Eye (tissue), 1 donor: ENCODE results near the gene CDH8.
"Not testable (repeated sequence)": the region's sequence is repeated elsewhere in the genome, so short reads cannot be mapped to it uniquely, and the experiment has no call there.

Experiments
- DNase-seq: peaks from one replicate; pipeline ENCODE4 v3.0.0-alpha.2; 2015

The CDH8 gene

DNA sequence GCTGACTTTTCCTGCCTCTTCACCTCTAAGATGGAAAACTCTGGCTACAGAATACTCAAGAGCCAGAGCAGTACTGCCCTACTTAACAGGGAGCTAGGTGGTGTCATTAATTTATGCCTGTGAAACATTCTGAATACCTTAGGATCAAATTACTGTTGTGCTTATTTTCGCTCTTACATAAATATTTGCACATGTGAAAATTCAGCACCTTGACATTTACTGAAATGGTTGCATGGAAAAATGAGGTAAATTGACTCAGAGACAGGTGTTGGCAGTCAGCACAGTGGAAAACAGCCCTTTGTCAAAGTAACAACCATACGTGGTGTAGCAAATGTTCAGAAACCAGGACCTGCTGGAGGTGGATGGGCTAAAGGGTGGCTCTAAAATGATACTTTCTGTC lies 193.6 kb downstream of the CDH8 start:
- no peak for DNase-seq

DNA sequence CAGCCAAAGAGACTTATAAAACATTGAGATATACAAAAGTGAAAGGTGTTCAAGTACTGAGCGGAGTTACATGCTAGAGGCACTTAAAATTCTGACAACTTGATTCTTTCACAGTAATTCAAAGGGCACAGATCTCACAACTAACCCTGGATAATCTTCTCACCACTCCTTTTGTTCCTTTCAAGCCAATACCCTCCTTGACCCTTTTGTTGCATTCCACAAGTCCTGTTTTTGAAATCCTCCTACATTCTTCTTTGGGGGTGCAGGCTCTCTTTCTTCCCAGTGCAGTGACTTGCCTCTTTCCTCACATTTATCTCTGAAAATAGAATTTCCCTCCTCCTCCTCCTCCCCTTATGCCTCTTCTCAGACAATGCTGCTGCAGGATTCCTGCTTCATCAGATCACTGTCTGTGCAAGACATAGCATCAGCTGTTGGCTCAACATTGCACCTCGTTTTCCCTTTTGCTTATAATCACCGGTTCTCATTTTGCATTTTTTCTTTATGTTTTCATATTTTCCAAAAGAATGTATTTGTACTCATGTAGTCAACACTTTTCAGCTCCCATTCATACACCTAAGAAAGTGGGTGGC lies 199.3 kb downstream of the CDH8 start:
- no peak for DNase-seq

DNA sequence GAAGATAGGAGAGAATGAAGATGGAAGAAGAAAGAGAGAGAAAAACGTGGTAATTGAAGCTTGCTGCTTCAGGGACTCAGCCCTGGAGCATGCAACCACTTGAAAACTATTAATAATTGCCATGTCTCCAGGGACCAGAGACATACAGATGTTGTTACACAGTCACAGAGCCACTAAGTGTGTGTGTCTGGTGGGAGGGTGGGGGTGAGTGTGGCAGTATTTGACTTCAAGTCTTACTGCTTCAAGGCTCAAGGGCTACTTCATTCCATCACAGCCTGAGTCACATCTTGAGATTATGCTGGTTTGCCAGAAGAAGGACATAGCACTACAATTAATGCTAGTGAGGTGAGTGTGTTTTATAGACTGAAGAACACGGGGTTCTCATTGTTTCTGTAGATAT lies 202.2 kb downstream of the CDH8 start:
- DNase-seq, result no peak

DNA sequence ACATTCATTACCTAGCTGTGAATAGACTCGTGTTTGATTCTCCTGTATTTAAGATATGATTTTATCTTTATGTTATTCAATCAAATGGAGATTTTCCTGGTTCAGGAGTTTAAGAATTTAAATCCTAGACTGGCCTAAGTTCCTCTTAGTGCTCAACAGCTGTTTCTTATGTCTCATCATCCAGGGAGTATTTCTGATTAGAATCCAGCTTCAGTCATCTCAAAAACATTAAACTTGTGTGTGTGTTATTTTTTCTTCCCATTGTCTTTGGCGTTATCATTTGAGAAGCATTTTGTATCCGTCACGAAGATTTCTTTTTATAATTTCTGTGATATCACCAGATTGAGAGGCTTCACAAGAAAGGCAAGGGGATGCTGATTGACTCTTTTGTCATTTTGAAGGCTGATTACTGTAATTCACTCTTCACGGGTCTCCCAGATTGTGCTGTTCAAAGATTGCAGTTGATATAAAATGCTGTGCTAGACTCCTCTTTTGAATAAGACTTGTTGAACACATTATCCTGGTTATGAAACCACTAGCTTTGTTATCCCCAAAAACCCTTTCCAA lies 204.8 kb downstream of the CDH8 start:
- no peak for DNase-seq

GRCh38 chr16:61829631-61830030 lies 206.6 kb downstream of the CDH8 start:
- DNase-seq, result no peak

DNA sequence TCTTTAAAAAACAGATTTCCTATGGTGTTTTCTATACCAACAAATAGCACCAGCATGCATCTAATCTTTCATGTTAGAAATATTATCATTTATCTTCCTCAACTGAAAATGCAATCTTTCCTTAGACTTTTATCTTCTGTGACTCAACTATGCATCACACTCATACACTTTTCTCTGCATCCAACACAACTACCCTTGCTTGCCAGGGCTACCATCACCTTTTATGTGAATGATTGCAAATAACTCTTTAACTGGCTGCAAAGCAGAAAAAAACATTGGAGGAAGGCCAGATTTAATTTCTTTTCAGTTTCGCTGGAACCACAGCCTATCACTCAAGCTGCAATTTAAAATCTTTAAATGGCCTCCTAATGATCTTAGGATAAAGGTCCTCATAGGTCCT lies 212.9 kb downstream of the CDH8 start:
- no peak for DNase-seq

- no peak for DNase-seq
Observed at GRCh38 chr16:61820820-61821219, 215.4 kb downstream of the CDH8 start.

GRCh38 chr16:61820398-61820797 lies 215.8 kb downstream of the CDH8 start:
- no peak for DNase-seq

- no peak for DNase-seq
Observed at GRCh38 chr16:61818850-61819249, 217.4 kb downstream of the CDH8 start.

DNA sequence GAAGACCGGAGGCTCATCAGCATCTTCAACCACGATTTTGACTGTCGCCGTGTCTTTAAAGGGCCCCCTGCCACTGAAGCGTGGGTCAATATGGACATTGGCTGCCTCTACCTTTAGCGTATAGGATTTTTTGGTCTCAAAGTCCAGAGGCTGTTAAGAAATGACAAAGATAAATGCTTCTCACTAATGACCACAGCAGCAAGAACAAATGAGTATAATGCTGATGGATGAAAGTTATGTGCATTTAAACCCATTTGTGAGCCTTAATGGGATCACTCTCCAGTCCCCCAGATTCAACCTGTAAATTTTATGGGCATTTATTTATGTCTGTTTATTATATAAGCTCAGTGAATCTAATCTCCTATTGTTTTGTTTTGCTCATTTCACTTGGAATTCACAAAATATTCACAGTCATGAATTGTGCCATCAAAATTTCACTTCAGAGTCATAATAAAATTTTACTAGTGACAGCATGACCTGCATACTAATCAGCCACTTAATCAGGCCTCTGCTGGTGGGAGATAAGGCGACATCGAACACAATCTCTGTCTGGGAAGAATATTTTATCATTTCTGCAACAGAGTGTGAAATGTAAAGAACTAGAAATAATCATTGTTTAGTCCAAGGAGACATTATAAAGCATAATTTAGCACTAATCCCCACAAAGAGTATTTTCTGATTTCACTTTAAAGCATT lies 218.5 kb downstream of the CDH8 start:
- DNase-seq, result no peak

DNA sequence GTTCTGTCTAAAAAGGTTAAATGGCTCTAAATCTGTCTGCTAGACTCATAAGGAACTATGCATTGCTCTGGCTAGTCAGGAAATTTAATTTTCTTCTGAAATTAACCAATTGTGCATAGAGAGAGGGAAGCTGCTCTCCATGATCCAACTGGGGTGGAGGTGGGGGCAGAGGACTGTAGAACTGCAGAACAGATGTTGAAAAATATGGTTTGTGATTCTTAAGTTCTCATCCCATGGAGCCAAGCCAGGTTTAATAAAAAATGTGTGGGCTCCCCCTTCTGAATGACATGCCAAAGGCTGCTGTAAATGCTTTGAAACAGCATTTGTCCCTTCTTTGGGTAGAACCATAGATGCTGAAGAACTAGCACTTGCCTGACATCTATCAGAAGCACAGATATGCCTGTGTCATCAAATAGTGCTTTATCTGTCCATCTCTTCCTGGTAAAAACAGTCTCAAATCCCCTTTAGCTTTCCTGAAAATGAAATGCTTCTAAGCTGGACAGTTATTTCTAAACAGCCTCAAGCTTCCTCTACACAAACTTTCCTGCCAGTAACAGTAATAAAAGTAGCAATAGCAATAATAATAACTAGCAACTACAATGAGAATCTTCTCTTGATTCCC lies 221.4 kb downstream of the CDH8 start:
- peak; percentile 34 for DNase-seq

GRCh38 chr16:61813339-61813738 lies 222.9 kb downstream of the CDH8 start:
- no peak for DNase-seq

- DNase-seq, result no peak
Observed at GRCh38 chr16:61812251-61812650, 224.0 kb downstream of the CDH8 start.

DNA sequence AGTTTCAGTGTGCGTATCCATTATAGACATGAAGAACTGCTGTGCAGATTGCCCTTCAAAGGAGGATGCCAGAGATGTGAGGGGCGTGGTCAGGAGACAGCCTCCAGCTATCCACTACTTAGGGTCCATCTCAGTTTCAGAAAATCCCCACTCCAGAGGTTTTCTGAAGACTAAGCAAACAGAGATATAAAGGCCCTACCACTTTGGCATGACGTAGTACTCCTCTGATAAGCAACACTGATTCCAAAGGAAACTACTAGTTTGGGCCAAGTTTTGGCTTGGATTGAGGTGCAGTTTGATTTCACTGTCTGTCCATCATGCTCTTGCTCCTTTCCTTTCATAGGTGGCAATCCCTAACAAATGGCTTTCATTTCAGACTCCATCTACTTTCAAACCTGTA lies 228.7 kb downstream of the CDH8 start:
- no peak for DNase-seq

GRCh38 chr16:61801217-61801616 lies 235.0 kb downstream of the CDH8 start:
- not testable (repeated sequence) for DNase-seq

GRCh38 chr16:61798741-61799140 lies 237.5 kb downstream of the CDH8 start:
- no peak for DNase-seq

DNA sequence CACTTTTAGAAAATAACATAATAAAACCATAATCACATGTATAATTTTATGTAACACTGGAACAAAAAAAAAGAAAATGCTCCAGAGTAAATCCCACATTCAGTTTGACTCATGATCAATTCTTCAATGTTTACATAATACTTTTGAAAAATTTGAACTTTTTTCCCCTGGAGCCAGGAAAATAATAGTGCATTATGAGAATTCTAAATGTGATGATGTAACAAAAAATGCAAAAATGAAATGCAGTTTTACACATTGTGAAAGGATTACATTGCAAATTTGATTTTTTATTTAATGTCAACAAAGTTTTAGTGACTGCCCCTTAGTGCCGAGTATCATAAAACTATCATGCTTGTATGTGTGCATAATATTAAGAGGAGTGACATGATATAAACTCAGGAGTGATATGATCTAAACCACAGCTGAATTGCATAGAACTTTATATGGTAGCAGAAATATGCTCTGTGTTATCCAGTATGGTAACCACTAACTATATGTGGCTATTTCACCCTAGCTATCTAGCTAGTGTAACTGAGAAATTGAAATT lies 238.2 kb downstream of the CDH8 start:
- no peak for DNase-seq

DNA sequence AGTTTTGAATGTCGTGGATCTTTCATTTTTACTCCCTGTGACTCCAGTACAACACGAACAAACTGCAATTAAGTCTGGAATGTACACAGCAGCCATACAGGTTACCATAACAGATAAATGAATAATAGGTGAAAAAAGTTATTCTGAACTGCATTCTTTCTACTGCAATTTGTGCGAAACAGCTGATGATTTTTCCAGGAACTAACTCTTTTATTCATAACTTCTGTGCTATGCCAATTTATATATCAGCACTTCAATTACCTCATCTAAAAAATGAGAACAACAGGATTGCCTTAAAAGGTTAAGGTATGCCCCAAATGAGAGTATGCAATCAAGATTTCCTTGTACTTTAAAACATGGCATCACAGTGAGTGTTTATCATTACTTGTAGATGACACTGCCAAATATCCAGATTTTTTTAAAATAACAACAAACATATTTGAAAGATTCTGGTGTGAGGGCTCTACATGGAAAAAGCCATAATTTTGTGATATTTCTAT lies 238.9 kb downstream of the CDH8 start:
- DNase-seq, result no peak

- no peak for DNase-seq
Observed at GRCh38 chr16:61792194-61792909, 243.9 kb downstream of the CDH8 start.

GRCh38 chr16:61791464-61791863 lies 244.8 kb downstream of the CDH8 start:
- no peak for DNase-seq

DNA sequence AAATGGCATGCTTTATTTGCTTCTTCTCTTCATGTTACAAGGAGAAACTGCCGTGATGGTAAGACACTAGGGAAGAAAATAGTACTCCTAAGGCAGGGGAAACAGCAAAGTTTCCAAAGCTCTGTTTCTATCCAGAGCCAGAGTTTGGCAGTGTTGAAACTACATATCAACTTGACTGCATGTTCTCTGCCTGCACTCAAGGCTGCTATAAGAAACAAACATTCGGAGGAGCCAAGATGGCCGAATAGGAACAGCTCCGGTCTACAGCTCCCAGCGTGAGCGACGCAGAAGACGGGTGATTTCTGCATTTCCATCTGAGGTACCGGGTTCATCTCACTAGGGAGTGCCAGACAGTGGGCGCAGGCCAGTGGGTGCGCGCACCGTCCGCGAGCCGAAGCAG lies 254.4 kb downstream of the CDH8 start:
- DNase-seq, result not testable (repeated sequence)

DNA sequence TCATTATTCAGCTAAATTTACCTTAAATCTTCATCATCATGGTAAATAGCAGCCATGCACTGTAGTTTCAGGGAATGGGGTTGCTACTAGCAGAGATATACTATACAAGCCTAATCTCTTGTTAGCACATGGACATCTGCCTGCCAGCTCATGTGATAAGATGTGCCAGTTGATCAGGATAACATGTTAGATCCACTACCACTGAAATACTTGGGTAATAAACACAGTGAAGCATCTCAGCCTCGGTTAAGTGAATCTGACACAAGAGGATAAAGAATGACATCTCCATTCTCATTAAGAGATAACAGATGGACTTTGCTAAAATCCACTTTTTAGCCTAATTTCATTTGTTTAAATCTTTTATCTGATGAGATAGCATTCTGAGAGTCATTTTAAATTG lies 256.1 kb downstream of the CDH8 start:
- no peak for DNase-seq

- no peak for DNase-seq
Observed at GRCh38 chr16:61770301-61770700, 265.9 kb downstream of the CDH8 start.
